Motor neuron (in vitro differentiated cells): Measurements from ENCODE around the gene CRABP2. TPM values are rescaled to one million over a fixed set of nuclear protein-coding genes. Genes with fewer than 3 reads are reported as not detected.

ENCODE experiments used
- ATAC-seq, 8 experiments: fragments of 200-7000 bp; cut with Tn5 transposase; replicated peaks in 6 of 8; 2 replicates each; pipeline ENCODE4 v1.8.0; 2021; ENCODE audit warnings: mild to moderate bottlenecking in 8 of 8, moderate library complexity in 8 of 8
- H3K27ac ChIP-seq, 2 donors: fragments of 250-450 bp; sonication (Bioruptor Pico); 2 replicates each; pipeline ENCODE4 v1.9.0; 2021; ENCODE audit warnings: antibody characterized with exemption in 2 of 2, mild to moderate bottlenecking in 2 of 2, moderate library complexity in 1 of 2
- H3K4me1 ChIP-seq, 2 donors: fragments of 250-450 bp; sonication (Bioruptor Pico); replicated peaks in 1 of 2; 2 replicates each; pipeline ENCODE4 v1.6.1; 2021; ENCODE audit warnings: antibody characterized with exemption in 2 of 2, mild to moderate bottlenecking in 2 of 2, moderate library complexity in 1 of 2
- H3K4me3 ChIP-seq, 5 donors: fragments of 250-450 bp; sonication (Bioruptor Pico); 2 replicates each; pipeline ENCODE4 v1.9.0; 2021; ENCODE audit warnings: antibody characterized with exemption in 5 of 5, mild to moderate bottlenecking in 5 of 5, moderate library complexity in 4 of 5
- WGBS, 10 experiments: fragments of 450-650 bp; shearing (Covaris generic); methylation state at CpG; one replicate each; pipeline ENCODE4 v1.0.0; 2022; 5-methylcytosine and 5-hydroxymethylcytosine counted together
- in situ Hi-C, 9 experiments: fragments of 400-800 bp; cut with MboI; loops; one replicate each; pipeline ENCODE4 v1.15.0; 2021; ENCODE audit warnings: low sequenced_read_pairs in 9 of 9, low pct_unique_long_range_greater_than_20kb in 2 of 9; ENCODE audit not compliant: unreplicated experiment in 9 of 9
- total RNA-seq, 8 experiments: library from RNA; unstranded; fragments of 300-600 nt; gene quantifications; 2 replicates each; pipeline versions ENCODE4 v1.2.3 to v1.2.4, GENCODE V29; 2022

Gene CRABP2
- total RNA-seq, result 100 to 1,000 TPM in 5 of 8 experiments, 10 to 100 TPM in 1, 1 to 10 TPM in 2; 1.4 to 813 (median 186) TPM

DNA sequence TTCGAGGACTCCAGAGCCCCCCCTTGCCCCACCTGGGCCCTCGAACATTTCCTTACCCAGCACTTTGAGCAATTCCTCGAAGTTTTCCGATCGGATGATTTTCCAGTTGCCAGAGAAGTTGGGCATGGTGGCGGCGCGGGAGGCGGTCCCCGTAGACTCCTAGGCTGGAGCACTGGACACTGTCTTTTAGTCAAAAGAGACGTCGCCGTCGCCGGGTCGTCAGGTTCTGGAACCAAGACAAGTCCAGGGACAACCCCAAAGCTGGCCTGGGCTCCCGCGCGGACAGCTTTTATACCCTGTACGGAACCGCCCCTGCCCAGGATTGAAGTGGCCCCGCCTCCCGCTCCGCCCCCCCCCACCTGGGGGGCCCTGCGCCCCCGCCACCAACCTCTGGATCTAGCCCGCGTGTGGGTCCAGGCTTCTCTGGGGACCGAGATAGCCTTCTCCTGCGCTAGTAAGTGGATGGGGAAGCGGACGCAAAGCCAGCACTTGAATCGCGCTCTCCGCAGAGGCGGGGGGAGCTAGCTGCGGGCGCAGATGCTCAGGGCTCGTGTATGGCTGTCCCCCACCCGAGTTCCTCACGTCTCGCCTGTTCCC, at the start of gene CRABP2:
Gene CRABP2, minus strand, starts transcription at position 263 of the 597 bp plus-strand sequence. Its CDS starts 137 bp downstream, at position 126.
- in situ Hi-C loops, result no loop called here
- H3K27ac ChIP-seq, result peak within 1 kb of the TSS; percentile 92 to 93
- ATAC-seq, result peak; percentile 6 to 52 (median 46)
- WGBS, 10 experiments, result 0 to 4% (median 0%) methylated on average over 1 to 8 of the region's 42 CpGs; no CpG with 5 or more reads in 6 of the 10 experiments
- peak within 1 kb of the TSS; percentile 32 to 69 (median 44) for H3K4me3 ChIP-seq
- H3K4me1 ChIP-seq, result peaks cover 57 to 80% of the 10 kb centered on the region in 2 donors

GRCh38 chr1:156754219-156754618, 48.8 kb upstream of the CRABP2 start:
- WGBS, 10 experiments, result 60 to 100% (median 86%) methylated on average over 2 to 8 of the region's 8 CpGs; no CpG with 5 or more reads in 1 of the 10 experiments
- Histone ChIP-seq H3K4me1 (peaks cover 16 to 20% of the 10 kb centered on the region in 2 donors), H3K27ac (no peak overlapping the region), H3K4me3 (no peak overlapping the region)
- in situ Hi-C loops, result no loop called here
- ATAC-seq, result no peak

DNA sequence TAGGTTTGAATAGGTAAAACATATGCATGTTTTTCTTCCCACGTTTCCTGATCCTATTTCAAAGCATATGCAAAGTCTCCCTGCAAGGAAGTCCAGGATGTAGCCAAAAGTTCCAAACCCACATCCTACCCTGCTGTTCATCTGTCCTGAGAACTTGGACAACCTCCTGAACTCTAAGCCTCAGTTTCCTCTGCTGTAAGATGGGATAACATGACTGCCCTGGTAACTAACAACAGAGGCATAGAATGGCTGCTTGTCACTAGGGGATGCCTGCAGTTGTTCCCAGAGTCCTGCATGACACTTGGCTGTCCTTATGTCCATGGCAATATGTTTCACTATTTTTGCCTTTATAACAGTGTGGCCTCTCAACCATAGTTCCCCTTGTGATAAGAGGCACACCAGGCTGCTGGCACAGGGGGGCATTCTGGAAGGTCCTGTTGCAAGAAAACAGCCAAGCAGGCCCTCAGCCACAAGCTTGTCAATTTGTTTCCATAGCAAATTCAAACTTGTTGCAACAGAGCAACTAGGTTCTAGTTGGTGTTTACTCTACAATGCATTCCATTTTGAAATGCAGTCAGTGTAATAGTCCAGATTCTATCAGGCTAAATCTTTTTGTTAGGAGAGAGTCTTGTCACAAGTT, 47.6 kb upstream of the CRABP2 start:
- 0 to 46% (median 30%) methylated on average over 1 of the region's 1 CpG; no CpG with 5 or more reads in 2 of the 10 experiments for WGBS, 10 experiments
- ATAC-seq, result no peak
- Histone ChIP-seq H3K27ac (no peak overlapping the region), H3K4me3 (peak overlapping the region; percentile 77 to 97 (median 93)), H3K4me1 (peaks cover 28 to 33% of the 10 kb centered on the region in 2 donors)
- in situ Hi-C loops, result no loop called here

- WGBS, 10 experiments, result 0 to 10% (median 4%) methylated on average over 2 to 8 of the region's 68 CpGs; no CpG with 5 or more reads in 2 of the 10 experiments
- Histone ChIP-seq H3K4me1 (peaks cover 36 to 41% of the 10 kb centered on the region in 2 donors), H3K4me3 (peak overlapping the region; percentile 77 to 97 (median 93)), H3K27ac (peak overlapping the region; percentile 83 to 84)
- ATAC-seq, result peak; percentile 42 to 83 (median 76)
- in situ Hi-C loops, result no loop called here
These were observed 46.5 kb upstream of the CRABP2 start for GRCh38 chr1:156751757-156752481.

DNA sequence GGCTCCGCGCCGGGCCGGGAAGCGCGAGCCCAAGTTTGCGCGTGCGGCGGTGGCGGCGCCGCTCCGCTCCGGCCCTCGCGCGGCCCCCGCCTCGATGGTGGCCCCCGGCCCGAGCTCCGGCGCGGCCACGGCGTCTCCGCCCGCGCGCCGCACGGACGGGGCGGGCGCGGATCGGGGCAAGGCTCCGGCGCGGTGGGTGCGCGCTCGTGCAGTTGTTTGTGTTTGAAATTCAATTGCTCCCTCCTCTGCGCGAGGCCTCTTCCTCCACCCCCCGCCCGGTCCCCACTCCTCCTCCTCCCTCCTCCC, 46.0 kb upstream of the CRABP2 start, which contains the start of gene HDGF:
Gene HDGF, minus strand, starts transcription at position 225 of the 306 bp plus-strand sequence. CDS start 246 bp downstream, outside the sequence.
- H3K4me1 ChIP-seq, result peaks cover 36 to 41% of the 10 kb centered on the region in 2 donors
- in situ Hi-C loops, result no loop called here
- peak; percentile 10 to 63 (median 47) for ATAC-seq
- peak within 1 kb of the TSS; percentile 83 to 84 for H3K27ac ChIP-seq
- 0% methylated on average over 5 of the region's 48 CpGs; no CpG with 5 or more reads in 9 of the 10 experiments for WGBS, 10 experiments
- H3K4me3 ChIP-seq, result peak within 1 kb of the TSS; percentile 77 to 97 (median 93)

DNA sequence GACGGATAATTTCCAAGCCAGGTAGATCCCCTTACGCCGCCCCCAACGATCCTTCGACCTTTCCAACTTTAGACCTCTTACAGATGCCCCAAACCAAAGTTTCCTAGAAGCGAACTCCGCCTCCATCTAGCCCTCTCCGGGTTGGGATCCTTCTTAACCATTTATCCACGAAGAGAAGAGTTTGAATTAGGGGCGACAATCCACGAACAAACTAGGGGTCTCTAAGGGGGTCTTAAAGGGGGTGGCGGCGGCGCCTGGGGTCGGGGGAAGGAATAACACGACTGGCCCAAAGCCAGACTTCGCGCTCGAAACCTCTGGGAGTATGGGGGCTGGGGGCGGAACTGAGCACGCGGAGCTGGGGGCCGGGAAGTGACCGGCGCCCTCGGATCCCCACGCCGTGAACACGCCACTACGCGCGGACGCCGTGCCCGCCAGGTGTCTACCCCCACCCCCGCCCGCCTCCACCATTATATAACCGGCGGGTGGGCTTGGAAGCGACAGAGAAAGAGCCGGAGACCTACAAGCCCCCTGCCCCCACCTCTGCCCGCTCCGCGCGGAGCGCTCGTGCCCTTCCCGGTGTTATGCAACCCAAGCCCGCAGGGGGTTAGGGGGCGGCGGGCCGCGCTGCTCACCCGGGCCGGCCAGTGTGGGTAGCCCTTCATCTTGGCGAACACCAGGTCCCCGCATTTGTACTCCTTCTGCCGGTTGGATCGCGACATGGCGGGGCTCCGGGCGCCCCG, 45.5 kb upstream of the CRABP2 start:
- in situ Hi-C loops, result no loop called here
- Histone ChIP-seq H3K27ac (peak overlapping the region; percentile 78 to 84), H3K4me1 (peaks cover 41 to 47% of the 10 kb centered on the region in 2 donors), H3K4me3 (peak overlapping the region; percentile 77 to 97 (median 93))
- 0 to 4% (median 0%) methylated on average over 8 to 22 of the region's 64 CpGs; no CpG with 5 or more reads in 7 of the 10 experiments for WGBS, 10 experiments
- ATAC-seq, result peak; percentile 1 to 40 (median 25)

DNA sequence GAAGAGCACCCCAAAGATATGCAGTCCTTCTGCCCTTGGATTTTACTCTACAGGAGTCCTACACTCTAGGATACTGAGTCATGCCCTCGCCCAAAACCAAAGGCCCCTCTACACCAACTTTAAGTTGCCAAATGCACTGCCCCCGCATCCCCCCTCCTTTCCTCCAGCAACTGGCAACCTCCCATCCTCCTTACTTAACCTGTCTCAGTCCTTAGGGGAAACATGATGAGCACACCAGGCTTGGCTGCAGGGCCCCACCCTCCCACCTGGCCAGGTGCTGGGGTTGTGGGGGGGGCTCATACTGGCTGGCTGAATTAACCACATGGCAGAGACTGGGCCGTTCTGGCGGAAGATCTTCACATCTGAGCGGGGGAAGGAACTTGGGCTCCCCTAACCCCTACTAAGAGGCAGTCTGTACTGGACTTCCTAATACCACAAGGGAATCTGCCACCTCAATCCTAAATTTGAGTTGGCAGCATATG, 44.8 kb upstream of the CRABP2 start:
- ATAC-seq, result no peak
- Histone ChIP-seq H3K4me1 (peaks cover 45 to 47% of the 10 kb centered on the region in 2 donors), H3K27ac (peak overlapping the region in 1 of 2 donors; percentile 84), H3K4me3 (peak overlapping the region; percentile 77 to 97 (median 93))
- WGBS, 10 experiments, result 0 to 4% (median 0%) methylated on average over 1 to 5 of the region's 5 CpGs; no CpG with 5 or more reads in 5 of the 10 experiments
- in situ Hi-C loops, result no loop called here

GRCh38 chr1:156749419-156750118, 44.2 kb upstream of the CRABP2 start:
- Histone ChIP-seq H3K4me1 (peaks cover 45 to 47% of the 10 kb centered on the region in 2 donors), H3K27ac (no peak overlapping the region), H3K4me3 (peak overlapping the region; percentile 77 to 97 (median 93))
- 0 to 82% (median 25%) methylated on average over 1 to 8 of the region's 8 CpGs; no CpG with 5 or more reads in 2 of the 10 experiments for WGBS, 10 experiments
- in situ Hi-C loops, result no loop called here
- no peak for ATAC-seq

- Histone ChIP-seq H3K4me3 (peak overlapping the region in 1 of 5 donors; percentile 93), H3K27ac (peak overlapping the region; percentile 99), H3K4me1 (peaks cover 45 to 47% of the 10 kb centered on the region in 2 donors)
- peak in 3 of 8 experiments; percentile 1 to 6 (median 3) for ATAC-seq
- 0 to 62% (median 33%) methylated on average over 1 to 9 of the region's 9 CpGs; no CpG with 5 or more reads in 1 of the 10 experiments for WGBS, 10 experiments
- in situ Hi-C loops, result no loop called here
These were observed 43.5 kb upstream of the CRABP2 start for GRCh38 chr1:156748670-156749418.

DNA sequence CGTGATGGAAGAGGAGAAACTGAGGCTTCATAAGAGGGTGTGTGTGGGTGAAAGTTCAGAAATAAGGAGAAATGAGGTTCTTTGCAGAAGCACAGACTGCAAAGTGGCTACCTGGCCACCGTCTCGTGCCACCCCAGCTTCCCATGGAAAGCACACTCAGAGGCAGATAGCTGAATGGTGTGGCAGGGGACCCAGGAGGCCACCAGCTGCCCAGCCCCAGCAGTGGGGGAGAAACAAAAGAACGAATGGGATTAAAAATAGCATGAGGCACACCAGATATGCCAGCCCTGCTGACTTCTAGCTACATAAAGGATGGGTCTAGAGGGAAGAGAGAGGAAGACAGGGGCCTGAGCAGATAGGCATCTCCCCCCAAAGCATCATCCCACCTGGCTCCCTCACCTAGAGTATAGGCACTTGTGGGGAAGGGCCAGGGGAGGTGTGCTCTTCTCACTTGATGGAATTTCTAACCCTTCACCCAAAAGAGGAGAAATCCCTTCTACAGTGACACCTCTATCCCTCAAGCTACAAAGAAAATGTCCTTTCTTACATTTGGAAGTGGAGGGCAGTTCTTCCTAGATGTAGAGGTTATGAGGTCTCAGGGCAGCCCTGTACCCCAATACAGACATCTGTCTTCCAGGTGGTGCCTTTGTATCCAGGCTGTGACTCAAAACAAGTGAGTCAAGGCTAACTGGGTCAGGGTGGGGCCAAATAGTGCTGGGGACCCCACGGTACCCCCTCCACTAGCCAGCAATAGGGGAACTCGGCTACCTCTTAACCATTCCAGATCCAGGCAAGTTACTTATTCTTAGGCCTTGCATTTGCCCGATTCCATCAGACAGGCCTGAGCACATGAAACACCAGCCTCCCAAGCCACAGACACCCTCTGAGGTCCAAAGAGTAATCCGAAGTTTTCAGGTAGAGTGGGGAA, 42.6 kb upstream of the CRABP2 start:
- Histone ChIP-seq H3K4me3 (peak overlapping the region; percentile 37 to 52 (median 42)), H3K4me1 (peaks cover 44 to 46% of the 10 kb centered on the region in 2 donors), H3K27ac (peak overlapping the region; percentile 99)
- ATAC-seq, result no peak
- 0 to 50% (median 20%) methylated on average over 2 to 8 of the region's 8 CpGs; no CpG with 5 or more reads in 3 of the 10 experiments for WGBS, 10 experiments
- in situ Hi-C loops, result no loop called here
